Stimulated activated CD4-positive, alpha-beta T cell treated with anti-CD3 and anti-CD28 coated beads, TNF-alpha, amount 100 ng/mL, for 4 hours (primary cell): ENCODE measurements around the gene WASHC3.

Source experiments
- DNase-seq, 3 experiments: peaks; one replicate each; pipeline ENCODE4 v3.0.0-alpha.2; 2020; ENCODE audit warnings: low read depth in 3 of 3

WASHC3 gene

GRCh38 chr12:101968770-101969169 lies 93.0 kb downstream of the WASHC3 start:
- no peak for DNase-seq

- no peak for DNase-seq
Measured at GRCh38 chr12:101967506-101967905, 94.3 kb downstream of the WASHC3 start.

- no peak for DNase-seq
Measured at GRCh38 chr12:101966496-101966895, 95.3 kb downstream of the WASHC3 start.

- DNase-seq = no peak
Measured at GRCh38 chr12:101963697-101964096, 98.1 kb downstream of the WASHC3 start.
